Activated T-helper 1 cell treated with anti-CD3 and anti-CD28 coated beads, Interleukin-12 subunit alpha, Interleukin-12 subunit beta, Interleukin-2, Interleukin-4 antibody, amounts not matched to agents 30 ng/mL and 10 ng/mL and 1 ng/mL, durations not matched to agents 14 hours and 24 hours and 36 hours (primary cell): ENCODE measurements around the gene CAPN12. TPM values are rescaled to one million over a fixed set of nuclear protein-coding genes. Genes with fewer than 3 reads are reported as not detected.
"Not testable (repeated sequence)": the region's sequence is repeated elsewhere in the genome, so short reads cannot be mapped to it uniquely, and the experiment has no call there.

Experiments used
- DNase-seq: peaks from one replicate; pipeline ENCODE4 v3.0.0; 2021; ENCODE audit warnings: low spot score
- H3K27ac Mint-ChIP-seq: one replicate; pipeline ENCODE4 v1.8.0; 2021; ENCODE audit warnings: mild to moderate bottlenecking, mixed read lengths
- H3K27me3 Mint-ChIP-seq: one replicate; pipeline ENCODE4 v1.8.0; 2022; ENCODE audit warnings: mild to moderate bottlenecking, moderate library complexity, mixed read lengths; ENCODE audit not compliant: insufficient read depth
- H3K36me3 Mint-ChIP-seq: one replicate; pipeline ENCODE4 v1.8.0; 2021; ENCODE audit warnings: low read depth, mixed read lengths
- H3K4me1 Mint-ChIP-seq: one replicate; pipeline ENCODE4 v1.8.0; 2021; ENCODE audit warnings: low read depth, mixed read lengths
- H3K4me3 Mint-ChIP-seq: one replicate; pipeline ENCODE4 v1.8.0; 2021; ENCODE audit warnings: mild to moderate bottlenecking, moderate library complexity, mixed read lengths
- H3K9me3 Mint-ChIP-seq: one replicate; pipeline ENCODE4 v1.8.0; 2021; ENCODE audit warnings: mixed read lengths
- intact Hi-C: fragments of 100-400 bp; cut with micrococcal nuclease; formaldehyde crosslinking; loops from one replicate; pipeline ENCODE4 v1.15.1; 2024
- total RNA-seq: library from RNA; stranded (reverse); gene quantifications from 2 replicates; pipeline ENCODE4 v1.2.3, GENCODE V29; 2022

CAPN12 gene
- total RNA-seq: 1.1 and 2.5 TPM in 2 replicates

GRCh38 chr19:38744298-38744681 lies at the start of gene CAPN12:
CAPN12 (minus strand) TSS chr19:38744474; CDS start chr19:38744165, 309 bp downstream.
- Mint-ChIP-seq H3K4me1 (peaks cover 7% of the 10 kb centered on the region), H3K27ac (no peak within 1 kb of the TSS)

GRCh38 chr19:38793671-38794070 lies 49.4 kb upstream of the CAPN12 start:
- H3K4me1 Mint-ChIP-seq: peaks cover 5% of the 10 kb centered on the region
- H3K36me3 Mint-ChIP-seq: no peaks in the 10 kb centered on the region
- no peak overlapping the region for H3K4me3 Mint-ChIP-seq
- DNase-seq: no peak
- H3K9me3 Mint-ChIP-seq: no peaks in the 10 kb centered on the region
- intact Hi-C loops: loop anchor here (5.0 kb wide), 1 partner anchor 39 kb away; the partner anchor contains the start of gene ECH1
- H3K27me3 Mint-ChIP-seq: peaks cover 4% of the 10 kb centered on the region
- H3K27ac Mint-ChIP-seq: no peak overlapping the region

More at GRCh38 chr19:38744298-38744681, at the start of gene CAPN12:
- Mint-ChIP-seq H3K9me3 (no peaks in the 10 kb centered on the region), H3K36me3 (no peaks in the 10 kb centered on the region), H3K4me3 (no peak within 1 kb of the TSS), H3K27me3 (peaks cover 2% of the 10 kb centered on the region)
- no peak for DNase-seq
- intact Hi-C loops: no loop called here

- Mint-ChIP-seq H3K27me3 (peaks cover 4% of the 10 kb centered on the region), H3K9me3 (no peaks in the 10 kb centered on the region), H3K4me3 (no peak overlapping the region), H3K4me1 (peaks cover 5% of the 10 kb centered on the region), H3K36me3 (no peaks in the 10 kb centered on the region), H3K27ac (peak overlapping the region; percentile 16)
- DNase-seq: no peak
- intact Hi-C loops: loop anchor here (5.0 kb wide), 1 partner anchor 39 kb away; the partner anchor contains the start of gene ECH1
Observed at GRCh38 chr19:38793177-38793576, 48.9 kb upstream of the CAPN12 start.

GRCh38 chr19:38792250-38793111 lies 48.2 kb upstream of the CAPN12 start:
- no peaks in the 10 kb centered on the region for H3K36me3 Mint-ChIP-seq
- intact Hi-C loops: loop anchor here (5.0 kb wide), 1 partner anchor 40 kb away; the partner anchor contains the start of gene ECH1
- H3K4me1 Mint-ChIP-seq: peaks cover 5% of the 10 kb centered on the region
- H3K27me3 Mint-ChIP-seq: peaks cover 4% of the 10 kb centered on the region
- no peaks in the 10 kb centered on the region for H3K9me3 Mint-ChIP-seq
- no peak overlapping the region for H3K4me3 Mint-ChIP-seq
- H3K27ac Mint-ChIP-seq: peak overlapping the region; percentile 16
- DNase-seq: no peak

GRCh38 chr19:38791451-38792064 lies 47.3 kb upstream of the CAPN12 start:
- not testable (repeated sequence) for H3K9me3 Mint-ChIP-seq, H3K27me3 Mint-ChIP-seq, H3K27ac Mint-ChIP-seq

GRCh38 chr19:38790507-38791403 lies 46.5 kb upstream of the CAPN12 start:
- not testable (repeated sequence) for H3K27ac Mint-ChIP-seq, DNase-seq, H3K27me3 Mint-ChIP-seq, H3K9me3 Mint-ChIP-seq, H3K4me3 Mint-ChIP-seq, H3K4me1 Mint-ChIP-seq, H3K36me3 Mint-ChIP-seq
- intact Hi-C loops: loop anchor here (5.0 kb wide), 1 partner anchor 42 kb away; the partner anchor contains the start of gene ECH1

More at GRCh38 chr19:38791451-38792064, 47.3 kb upstream of the CAPN12 start:
- not testable (repeated sequence) for H3K36me3 Mint-ChIP-seq, H3K4me1 Mint-ChIP-seq, H3K4me3 Mint-ChIP-seq, DNase-seq
- intact Hi-C loops: loop anchor here (5.0 kb wide), 1 partner anchor 41 kb away; the partner anchor contains the start of gene ECH1

- Mint-ChIP-seq H3K36me3 (no peaks in the 10 kb centered on the region), H3K4me1 (peaks cover 5% of the 10 kb centered on the region), H3K9me3 (no peaks in the 10 kb centered on the region), H3K27ac (no peak within 1 kb of the TSS), H3K4me3 (no peak within 1 kb of the TSS), H3K27me3 (no peaks in the 10 kb centered on the region)
- DNase-seq: no peak
- intact Hi-C loops: no loop called here
Observed at GRCh38 chr19:38788478-38789243, 44.4 kb upstream of the CAPN12 start, which contains the start of gene LGALS7B. LGALS7B (plus strand) TSS chr19:38789200; CDS start chr19:38789227, 27 bp downstream.

GRCh38 chr19:38786572-38787265 lies 42.4 kb upstream of the CAPN12 start:
- Mint-ChIP-seq H3K9me3 (no peaks in the 10 kb centered on the region), H3K4me3 (no peak overlapping the region), H3K27ac (no peak overlapping the region), H3K27me3 (no peaks in the 10 kb centered on the region), H3K36me3 (no peaks in the 10 kb centered on the region), H3K4me1 (no peaks in the 10 kb centered on the region)
- intact Hi-C loops: no loop called here
- DNase-seq: no peak

GRCh38 chr19:38786061-38786460 lies 41.8 kb upstream of the CAPN12 start:
- H3K4me1 Mint-ChIP-seq, DNase-seq, H3K27ac Mint-ChIP-seq, H3K27me3 Mint-ChIP-seq, intact Hi-C loops, H3K36me3 Mint-ChIP-seq, H3K4me3 Mint-ChIP-seq, H3K9me3 Mint-ChIP-seq: not testable (repeated sequence)

GRCh38 chr19:38785187-38785699 lies 41.0 kb upstream of the CAPN12 start:
- intact Hi-C loops: no loop called here
- no peak overlapping the region for H3K4me3 Mint-ChIP-seq
- peaks cover 7% of the 10 kb centered on the region for H3K27me3 Mint-ChIP-seq
- no peaks in the 10 kb centered on the region for H3K4me1 Mint-ChIP-seq
- no peaks in the 10 kb centered on the region for H3K9me3 Mint-ChIP-seq
- no peaks in the 10 kb centered on the region for H3K36me3 Mint-ChIP-seq
- DNase-seq: no peak
- H3K27ac Mint-ChIP-seq: no peak overlapping the region

- intact Hi-C loops: no loop called here
- Mint-ChIP-seq H3K9me3 (no peaks in the 10 kb centered on the region), H3K36me3 (no peaks in the 10 kb centered on the region), H3K4me3 (no peak overlapping the region), H3K27ac (no peak overlapping the region), H3K4me1 (no peaks in the 10 kb centered on the region), H3K27me3 (peaks cover 11% of the 10 kb centered on the region)
- DNase-seq: no peak
Observed at GRCh38 chr19:38784224-38784623, 40.0 kb upstream of the CAPN12 start.
